GM12892 (cell line): Measurements from ENCODE around the gene GOLGA5.

ENCODE experiments used
- POLR2A ChIP-seq: IDR thresholded peaks from 2 replicates; pipeline ENCODE4 v1.6.1; 2011; ENCODE audit warnings: low read depth, low read length, control low read depth
- POLR2AphosphoS5 ChIP-seq: IDR thresholded peaks from 2 replicates; pipeline ENCODE4 v1.6.1; 2011; ENCODE audit warnings: low read depth, low read length, control low read depth

- TF ChIP-seq POLR2A: no peak
- no peak for TF ChIP-seq POLR2AphosphoS5
Observed at GRCh38 chr14:92830902-92831301, 36.8 kb downstream of the GOLGA5 start.
